ENCODE results near the gene RERE.

GRCh38 chr1:8427493-8427892, 389.9 kb downstream of the RERE start:
- TF ChIP-seq CTCF (IDR thresholded peaks at IDR 0.05) = no peak
- no peak for TF ChIP-seq POLR2A (IDR thresholded peaks at IDR 0.05)

Measured in heart left ventricle (tissue), 13 donors.